Gastroesophageal sphincter (tissue), 3 donors: ENCODE measurements around the gene NR5A2.

Source experiments
- EP300 ChIP-seq: sonication (generic); formaldehyde crosslinking; IDR thresholded peaks from one replicate; pipeline ENCODE4 v1.6.1; 2017; ENCODE audit warnings: antibody characterized with exemption, mild to moderate bottlenecking
- POLR2A ChIP-seq, 2 donors: fragments of 450-650 bp; IDR thresholded peaks; one replicate each; pipeline ENCODE4 v1.6.1; 2017; ENCODE audit warnings: antibody characterized with exemption in 2 of 2, mild to moderate bottlenecking in 2 of 2, moderate library complexity in 1 of 2
- TF ChIP-seq, protein P1 (sequence below), 4 experiments: fragments of 200-600 bp in 2 of 4; fragments of 450-650 bp in 2 of 4; sonication (generic) in 1 of 4; IDR thresholded peaks; one replicate each; pipeline ENCODE4 v1.5.1; 2017 to 2019; ENCODE audit warnings: antibody characterized with exemption in 4 of 4, mild to moderate bottlenecking in 2 of 4, moderate library complexity in 2 of 4

DNA sequence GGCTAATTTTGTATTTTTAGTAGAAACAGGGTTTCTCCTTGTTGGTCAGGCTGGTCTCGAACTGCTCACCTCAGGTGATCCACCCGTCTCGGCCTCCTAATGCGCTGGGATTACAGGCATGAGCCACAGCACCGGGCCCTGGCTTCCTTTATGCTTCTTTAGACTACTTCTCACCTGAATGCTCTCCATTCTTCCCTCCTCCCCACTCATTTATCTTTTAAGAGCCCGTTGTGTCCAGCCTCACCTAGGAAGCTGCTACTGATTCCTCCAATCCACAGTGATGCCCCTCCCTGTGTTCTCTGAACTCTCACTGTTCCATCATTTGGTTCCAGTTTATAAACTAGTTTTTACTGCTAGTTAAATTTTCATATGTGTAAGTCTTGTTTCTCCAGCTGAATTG is 44.9 kb upstream of the NR5A2 start:
- TF ChIP-seq, protein P1, sequence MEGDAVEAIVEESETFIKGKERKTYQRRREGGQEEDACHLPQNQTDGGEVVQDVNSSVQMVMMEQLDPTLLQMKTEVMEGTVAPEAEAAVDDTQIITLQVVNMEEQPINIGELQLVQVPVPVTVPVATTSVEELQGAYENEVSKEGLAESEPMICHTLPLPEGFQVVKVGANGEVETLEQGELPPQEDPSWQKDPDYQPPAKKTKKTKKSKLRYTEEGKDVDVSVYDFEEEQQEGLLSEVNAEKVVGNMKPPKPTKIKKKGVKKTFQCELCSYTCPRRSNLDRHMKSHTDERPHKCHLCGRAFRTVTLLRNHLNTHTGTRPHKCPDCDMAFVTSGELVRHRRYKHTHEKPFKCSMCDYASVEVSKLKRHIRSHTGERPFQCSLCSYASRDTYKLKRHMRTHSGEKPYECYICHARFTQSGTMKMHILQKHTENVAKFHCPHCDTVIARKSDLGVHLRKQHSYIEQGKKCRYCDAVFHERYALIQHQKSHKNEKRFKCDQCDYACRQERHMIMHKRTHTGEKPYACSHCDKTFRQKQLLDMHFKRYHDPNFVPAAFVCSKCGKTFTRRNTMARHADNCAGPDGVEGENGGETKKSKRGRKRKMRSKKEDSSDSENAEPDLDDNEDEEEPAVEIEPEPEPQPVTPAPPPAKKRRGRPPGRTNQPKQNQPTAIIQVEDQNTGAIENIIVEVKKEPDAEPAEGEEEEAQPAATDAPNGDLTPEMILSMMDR (IDR thresholded peaks at IDR 0.05) = no peak
- TF ChIP-seq EP300 (no peak), POLR2A (IDR thresholded peaks at IDR 0.05) (no peak)
